ENCODE measurements around the gene VWA3B. TPM values are rescaled to one million over a fixed set of nuclear protein-coding genes. Genes with fewer than 3 reads are reported as not detected.

Gene VWA3B
- total RNA-seq, 1 donor from 2014 or later = not detected

DNA sequence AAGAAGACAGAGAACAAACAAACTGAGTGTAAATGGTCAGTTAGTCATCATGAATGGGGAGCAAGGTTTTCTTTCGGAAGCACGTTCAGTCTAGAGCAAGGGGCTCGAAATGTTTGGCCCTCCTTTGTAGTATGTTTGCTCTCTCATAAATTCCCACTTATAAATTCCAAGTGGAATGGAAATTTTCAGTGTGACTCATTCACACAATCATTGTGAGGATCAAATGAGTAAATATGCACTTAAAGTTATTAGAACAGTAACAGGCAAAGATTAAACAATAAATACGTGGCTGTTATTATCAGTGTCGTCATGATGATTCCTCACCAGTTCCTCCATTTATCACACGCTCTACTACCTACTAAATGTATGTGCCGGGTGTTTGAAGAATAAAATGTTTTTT, 269.8 kb downstream of the VWA3B start:
- TF ChIP-seq, protein P1, sequence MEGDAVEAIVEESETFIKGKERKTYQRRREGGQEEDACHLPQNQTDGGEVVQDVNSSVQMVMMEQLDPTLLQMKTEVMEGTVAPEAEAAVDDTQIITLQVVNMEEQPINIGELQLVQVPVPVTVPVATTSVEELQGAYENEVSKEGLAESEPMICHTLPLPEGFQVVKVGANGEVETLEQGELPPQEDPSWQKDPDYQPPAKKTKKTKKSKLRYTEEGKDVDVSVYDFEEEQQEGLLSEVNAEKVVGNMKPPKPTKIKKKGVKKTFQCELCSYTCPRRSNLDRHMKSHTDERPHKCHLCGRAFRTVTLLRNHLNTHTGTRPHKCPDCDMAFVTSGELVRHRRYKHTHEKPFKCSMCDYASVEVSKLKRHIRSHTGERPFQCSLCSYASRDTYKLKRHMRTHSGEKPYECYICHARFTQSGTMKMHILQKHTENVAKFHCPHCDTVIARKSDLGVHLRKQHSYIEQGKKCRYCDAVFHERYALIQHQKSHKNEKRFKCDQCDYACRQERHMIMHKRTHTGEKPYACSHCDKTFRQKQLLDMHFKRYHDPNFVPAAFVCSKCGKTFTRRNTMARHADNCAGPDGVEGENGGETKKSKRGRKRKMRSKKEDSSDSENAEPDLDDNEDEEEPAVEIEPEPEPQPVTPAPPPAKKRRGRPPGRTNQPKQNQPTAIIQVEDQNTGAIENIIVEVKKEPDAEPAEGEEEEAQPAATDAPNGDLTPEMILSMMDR (IDR thresholded peaks at IDR 0.05; ENCODE audit: insufficient read depth, low read length, severe bottlenecking) = no peak
- Histone ChIP-seq H3K36me3 (ENCODE audit: control insufficient read depth, insufficient read depth, low read length) (no peaks in the 10 kb centered on the region), H3K4me3 (ENCODE audit: low read depth, low read length) (no peak overlapping the region), H3K27me3 (ENCODE audit: control insufficient read depth, insufficient read depth, low read length) (no peaks in the 10 kb centered on the region)
- peak; percentile 69 for DNase-seq (ENCODE audit: low read depth)
- no peak for FAIRE-seq

DNA sequence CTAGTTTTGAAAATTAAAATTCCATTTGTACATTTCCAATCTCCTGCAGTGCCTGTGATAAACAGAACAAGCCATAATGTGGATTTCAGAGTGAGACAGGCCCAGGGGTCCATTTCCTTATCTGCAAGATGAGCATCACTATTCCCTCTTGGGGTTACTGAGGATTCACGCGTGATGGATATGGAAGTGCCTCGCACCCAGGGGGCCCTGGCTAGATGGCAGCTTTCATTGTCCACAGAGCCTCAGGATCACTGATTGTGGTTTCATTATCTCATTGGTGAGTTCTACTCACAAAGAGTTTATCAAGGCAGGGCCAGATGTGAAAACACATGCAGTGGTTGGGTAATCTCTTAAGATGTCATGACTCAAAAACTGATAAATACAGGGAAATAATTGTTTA, 270.9 kb downstream of the VWA3B start:
- no peak for FAIRE-seq
- DNase-seq (ENCODE audit: low read depth) = no peak
- TF ChIP-seq, protein P1 (IDR thresholded peaks at IDR 0.05; ENCODE audit: insufficient read depth, low read length, severe bottlenecking) = no peak

DNA sequence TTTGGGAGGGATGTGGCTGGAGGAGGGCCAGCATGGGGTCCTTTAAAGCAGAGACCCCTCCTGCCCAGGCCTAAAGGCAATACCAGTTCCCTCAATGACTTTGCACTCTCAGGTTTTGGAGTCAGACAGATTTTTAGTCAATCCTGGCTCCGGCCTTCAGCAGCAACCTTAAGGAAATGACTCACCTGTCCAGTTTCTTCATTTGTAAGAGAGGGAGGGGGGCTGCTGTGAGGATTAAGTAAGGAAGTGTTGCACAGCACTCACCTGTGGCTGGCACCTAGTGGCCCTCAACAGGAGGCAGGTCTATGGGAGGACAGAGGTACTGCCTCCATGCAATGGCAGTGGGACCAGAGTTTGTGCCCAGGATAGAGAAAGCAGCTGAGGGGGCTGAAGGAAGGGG, 273.0 kb downstream of the VWA3B start:
- DNase-seq (ENCODE audit: low read depth) = peak; percentile 79
- TF ChIP-seq, protein P1 (IDR thresholded peaks at IDR 0.05; ENCODE audit: insufficient read depth, low read length, severe bottlenecking) = no peak
- no peaks in the 10 kb centered on the region for H3K27me3 ChIP-seq (ENCODE audit: control insufficient read depth, insufficient read depth, low read length)
- FAIRE-seq = no peak
- no peak overlapping the region for H3K4me3 ChIP-seq (ENCODE audit: low read depth, low read length)
- no peaks in the 10 kb centered on the region for H3K36me3 ChIP-seq (ENCODE audit: control insufficient read depth, insufficient read depth, low read length)

More for the DNA sequence above, 270.9 kb downstream of the VWA3B start:
- Histone ChIP-seq H3K27me3 (ENCODE audit: control insufficient read depth, insufficient read depth, low read length) (no peaks in the 10 kb centered on the region), H3K36me3 (ENCODE audit: control insufficient read depth, insufficient read depth, low read length) (no peaks in the 10 kb centered on the region), H3K4me3 (ENCODE audit: low read depth, low read length) (no peak overlapping the region)

Other genes with a start within 250 kb of the VWA3B start
- 14.0 and 14.7 TPM in 2 replicates for gene TMEM131, start 91.2 kb upstream of the VWA3B start, total RNA-seq

Data from bronchial epithelial cell (primary cell).